Anterior cingulate cortex (tissue), 58 donors: ENCODE measurements around the gene ABCC4.

ENCODE experiments used
- DNase-seq, 58 donors: peaks; one replicate each; lab custom pipeline; 2025; lab: John Stamatoyannopoulos, UW

The ABCC4 gene

DNA sequence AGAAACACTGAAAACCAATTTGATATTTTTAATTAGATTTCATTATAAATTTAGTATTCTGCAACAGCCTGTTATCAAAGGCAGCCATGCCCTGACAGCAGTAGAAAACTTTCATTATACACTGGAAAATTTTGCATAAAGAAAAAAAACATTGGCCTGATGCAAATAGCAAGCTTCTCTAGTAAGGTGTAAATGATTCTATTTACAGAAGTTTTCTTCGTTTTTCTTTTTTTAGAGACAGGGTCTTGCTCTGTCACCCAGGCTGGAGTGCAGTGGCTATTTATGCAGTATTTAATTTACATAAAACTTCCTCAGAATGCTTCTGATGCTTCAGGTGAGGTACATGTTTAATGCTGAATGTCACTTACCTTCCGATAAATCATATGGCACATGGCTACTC, 67.0 kb downstream of the ABCC4 start:
- DNase-seq, result no peak

DNA sequence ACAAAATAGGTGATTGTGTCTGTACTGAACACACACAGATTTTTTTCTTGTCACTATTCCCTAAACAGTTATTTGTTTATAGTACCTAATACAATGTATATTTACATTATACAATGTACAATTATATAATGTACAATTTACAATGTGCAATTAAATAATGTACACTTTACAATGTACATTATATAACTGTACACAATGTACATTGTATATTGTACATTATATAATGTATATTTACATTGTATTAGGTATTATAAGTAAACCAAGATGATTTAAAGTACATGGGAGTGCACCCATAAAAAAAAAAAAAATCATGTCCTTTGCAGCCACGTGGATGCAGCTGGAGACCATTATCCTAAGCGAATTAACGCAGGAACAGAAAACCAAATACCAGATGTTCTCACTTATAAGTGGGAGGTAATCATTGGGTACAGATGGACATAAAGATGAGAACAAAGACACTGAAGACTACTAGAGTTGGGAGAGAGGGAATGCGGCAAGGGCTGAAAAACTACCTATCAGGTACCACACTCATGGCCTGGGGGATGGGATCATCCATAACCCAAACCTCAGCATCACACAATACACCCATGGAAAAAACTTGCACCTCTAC, 68.1 kb downstream of the ABCC4 start:
- no peak for DNase-seq

- no peak for DNase-seq
Observed at GRCh38 chr13:95231393-95231792, 69.9 kb downstream of the ABCC4 start.

DNA sequence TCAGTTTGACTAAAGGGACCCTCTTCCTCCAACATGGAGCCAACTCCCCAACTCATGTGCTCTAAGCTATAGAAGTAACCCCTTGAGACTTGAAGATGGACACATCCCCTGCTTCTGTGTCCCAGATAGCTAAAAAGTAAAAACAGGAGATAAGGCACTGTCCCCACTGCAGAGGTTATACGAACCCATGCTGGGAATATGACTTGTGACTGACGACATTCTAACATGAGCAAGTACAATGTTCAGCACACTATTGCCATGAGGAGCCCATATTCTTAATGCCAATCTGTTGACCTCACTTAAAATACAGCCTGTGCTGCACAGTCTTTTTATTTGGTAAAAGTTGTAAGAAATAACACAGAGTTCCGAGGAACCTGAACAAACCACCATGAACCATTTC, 71.4 kb downstream of the ABCC4 start:
- no peak for DNase-seq

- DNase-seq, result peak in 1 of 58 donors; percentile 7
Observed at GRCh38 chr13:95228130-95228529, 73.1 kb downstream of the ABCC4 start.

DNA sequence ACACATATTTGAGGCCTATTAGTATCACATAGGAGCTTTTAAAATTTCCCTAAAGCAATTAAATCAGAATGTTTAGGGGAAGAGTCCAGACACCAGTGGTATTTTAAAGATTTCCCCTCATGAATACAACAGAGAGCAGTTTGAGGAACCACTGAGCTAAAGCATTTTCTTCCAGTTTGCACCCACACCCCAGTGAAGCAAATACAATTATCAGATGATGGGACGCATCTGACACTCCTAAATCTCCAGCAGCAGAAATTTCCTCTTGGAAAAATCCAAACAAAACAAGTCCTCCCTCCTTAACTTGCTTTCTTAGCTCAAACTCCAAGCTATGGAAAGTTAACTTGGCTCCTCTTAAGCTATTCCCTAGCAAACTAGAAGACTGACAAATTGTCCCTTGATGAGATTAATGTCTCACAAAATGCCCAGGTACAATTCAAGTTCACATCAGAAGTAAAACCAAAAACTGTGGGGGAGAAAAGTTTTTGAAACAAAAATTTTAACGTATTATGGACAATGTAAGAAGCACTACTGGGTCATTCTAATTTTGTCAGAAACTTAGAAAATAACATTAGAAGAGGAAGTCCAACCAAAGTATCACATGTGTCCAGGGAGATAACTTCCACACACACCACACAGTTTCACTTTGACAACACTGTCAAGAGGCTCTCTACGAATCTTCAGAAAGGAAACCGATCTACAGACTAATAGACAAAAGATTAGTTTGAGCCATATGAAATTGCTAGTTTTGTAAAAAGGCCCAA, 74.1 kb downstream of the ABCC4 start:
- DNase-seq, result no peak

- DNase-seq, result no peak
Observed at GRCh38 chr13:95226476-95226875, 74.8 kb downstream of the ABCC4 start.

DNA sequence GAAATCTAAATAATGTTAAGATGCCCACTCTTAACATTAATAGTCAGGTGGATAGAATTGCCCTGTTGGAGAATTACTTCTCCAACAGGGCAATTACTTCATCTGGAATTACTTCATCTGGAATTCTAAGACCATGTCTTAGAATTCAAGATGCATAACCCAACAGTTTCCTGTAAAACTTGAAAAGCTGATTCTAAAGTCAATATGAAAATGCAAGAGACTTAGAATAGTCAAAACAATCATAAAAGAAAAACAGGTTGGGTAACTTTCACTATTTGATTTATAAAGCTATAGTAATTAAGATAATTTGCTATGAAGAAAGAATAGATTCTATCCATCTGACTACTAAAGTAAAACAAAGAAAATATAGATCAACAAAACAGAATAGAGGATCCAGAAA, 75.2 kb downstream of the ABCC4 start:
- no peak for DNase-seq

DNA sequence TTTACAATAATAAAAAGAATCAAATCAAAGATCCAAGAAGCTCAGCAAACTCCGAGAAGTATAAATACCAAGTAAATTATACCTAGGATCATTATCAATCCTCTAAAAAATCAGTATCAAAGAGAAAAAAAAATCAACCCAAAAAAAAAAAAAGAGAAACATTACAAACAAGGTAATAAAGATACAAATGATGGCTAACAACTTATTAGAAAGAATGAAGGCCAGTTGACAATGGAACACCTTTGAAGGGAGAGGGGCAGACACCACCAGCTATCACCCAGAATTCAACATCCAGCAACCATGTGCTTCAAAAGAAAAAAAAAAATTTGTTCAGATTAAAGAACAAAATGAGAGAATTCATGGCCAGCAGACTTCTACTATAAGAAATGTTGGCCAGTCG, 77.2 kb downstream of the ABCC4 start:
- no peak for DNase-seq

DNA sequence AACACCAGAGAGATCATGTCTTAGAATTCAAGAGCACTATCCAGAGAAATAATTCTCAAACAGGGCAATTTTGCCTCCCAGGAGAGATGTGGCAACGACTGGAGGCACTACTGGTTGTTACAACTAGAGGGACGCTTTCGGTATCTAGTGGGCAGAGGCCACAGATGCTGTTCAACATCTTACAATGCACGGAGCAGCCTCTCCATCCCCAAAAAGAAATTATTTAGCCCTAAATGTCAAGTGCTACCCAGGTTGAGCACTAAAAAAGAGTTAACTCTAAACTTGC, 78.6 kb downstream of the ABCC4 start:
- no peak for DNase-seq

- DNase-seq, result no peak
Observed at GRCh38 chr13:95221971-95222732, 79.1 kb downstream of the ABCC4 start.

DNA sequence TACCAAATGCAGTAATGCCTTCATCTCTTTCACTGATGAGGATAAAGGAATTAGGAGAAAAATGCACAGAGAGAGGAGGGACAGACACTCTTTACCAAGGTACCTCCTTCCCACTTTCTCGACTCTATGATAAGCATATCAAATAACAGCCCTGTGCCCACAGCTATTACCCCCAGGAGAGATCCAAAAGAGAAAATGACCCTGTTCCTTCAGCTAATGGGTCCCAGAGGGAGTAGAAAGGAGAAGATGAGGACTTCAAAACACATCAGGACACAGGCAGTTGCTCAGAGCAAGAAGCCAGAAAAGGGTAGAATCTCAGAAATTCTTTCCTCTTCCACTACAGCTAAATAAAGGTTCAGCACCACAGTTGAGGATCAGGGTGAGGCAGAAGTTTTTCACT, 80.6 kb downstream of the ABCC4 start:
- DNase-seq, result no peak

GRCh38 chr13:95217920-95218830, 83.1 kb downstream of the ABCC4 start:
- no peak for DNase-seq

- no peak for DNase-seq
Observed at GRCh38 chr13:95216182-95216581, 85.1 kb downstream of the ABCC4 start.

DNA sequence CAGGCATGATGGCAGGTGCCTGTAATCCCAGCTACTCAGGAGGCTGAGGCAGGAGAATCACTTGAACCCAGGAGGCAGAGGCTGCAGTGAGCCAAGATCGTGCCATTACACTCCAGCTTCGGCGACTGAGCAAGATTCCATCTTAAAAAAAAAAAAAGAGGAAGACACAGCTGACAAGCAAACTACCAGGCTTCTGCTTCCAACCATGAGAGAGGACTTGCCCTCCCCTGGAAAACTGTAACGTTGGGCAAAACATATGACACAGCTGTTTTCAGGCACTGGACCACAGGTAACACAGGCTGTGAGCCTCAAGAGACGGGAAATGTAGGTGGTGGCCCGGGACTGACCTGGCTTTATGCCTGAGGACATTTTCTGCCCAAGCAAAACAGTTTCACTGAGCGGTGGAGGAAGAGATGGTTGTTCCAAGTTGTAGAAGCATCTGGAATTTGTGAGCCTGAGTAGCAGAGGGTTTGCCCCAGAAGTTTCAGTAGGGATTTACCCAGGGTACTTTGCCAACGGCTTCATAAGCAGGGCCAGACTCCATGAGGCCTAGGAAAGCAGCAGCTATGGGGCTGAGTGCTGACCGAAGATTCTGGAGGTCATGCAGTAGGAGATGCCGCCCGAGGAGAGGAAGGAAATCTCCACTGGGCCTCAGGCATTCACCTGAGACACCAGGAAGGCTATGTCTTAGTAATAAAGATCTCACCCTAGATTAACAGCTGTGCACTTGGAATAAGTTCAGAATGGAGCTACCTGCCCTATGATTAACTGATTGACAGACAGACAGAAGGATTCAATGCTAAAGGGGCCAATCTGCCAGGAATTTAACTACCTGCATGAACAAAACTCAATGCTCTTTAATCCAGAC, 88.0 kb downstream of the ABCC4 start:
- no peak for DNase-seq

- DNase-seq, result no peak
Observed at GRCh38 chr13:95209109-95209508, 92.1 kb downstream of the ABCC4 start.

- DNase-seq, result no peak
Observed at GRCh38 chr13:95207769-95208366, 93.4 kb downstream of the ABCC4 start.

GRCh38 chr13:95206116-95206515, 95.1 kb downstream of the ABCC4 start:
- no peak for DNase-seq

DNA sequence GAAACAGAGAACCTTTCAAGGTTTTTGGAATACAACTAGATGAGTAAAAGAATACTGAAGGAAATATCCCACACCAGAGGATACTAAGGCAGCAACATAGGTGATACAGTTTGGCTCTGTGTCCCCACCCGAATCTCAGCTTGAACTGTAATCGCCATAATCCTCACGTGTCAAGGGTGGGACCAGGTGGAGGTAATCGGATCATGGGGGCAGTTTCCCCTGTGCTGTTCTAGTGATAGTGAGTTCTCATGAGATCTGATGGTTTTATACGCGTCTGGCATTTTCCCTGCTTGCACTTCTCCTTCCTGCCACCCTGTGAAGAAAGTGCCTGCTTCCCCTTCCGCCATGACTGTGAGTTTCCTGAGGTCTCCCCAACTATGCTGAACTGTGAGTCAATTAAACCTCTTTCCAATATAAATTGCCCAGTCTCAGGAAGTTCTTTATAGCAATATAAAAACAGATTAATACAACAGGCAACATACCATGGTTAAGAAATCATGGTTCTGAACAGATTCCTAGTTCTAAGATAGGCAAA, 97.0 kb downstream of the ABCC4 start:
- DNase-seq, result peak in 1 of 58 donors; percentile 6
